ENCODE data around the gene BFSP2. TPM values are rescaled to one million over a fixed set of nuclear protein-coding genes. Genes with fewer than 3 reads are reported as not detected.

Gene BFSP2
- total RNA-seq, 1 donor from 2014 or later, result not detected

DNA sequence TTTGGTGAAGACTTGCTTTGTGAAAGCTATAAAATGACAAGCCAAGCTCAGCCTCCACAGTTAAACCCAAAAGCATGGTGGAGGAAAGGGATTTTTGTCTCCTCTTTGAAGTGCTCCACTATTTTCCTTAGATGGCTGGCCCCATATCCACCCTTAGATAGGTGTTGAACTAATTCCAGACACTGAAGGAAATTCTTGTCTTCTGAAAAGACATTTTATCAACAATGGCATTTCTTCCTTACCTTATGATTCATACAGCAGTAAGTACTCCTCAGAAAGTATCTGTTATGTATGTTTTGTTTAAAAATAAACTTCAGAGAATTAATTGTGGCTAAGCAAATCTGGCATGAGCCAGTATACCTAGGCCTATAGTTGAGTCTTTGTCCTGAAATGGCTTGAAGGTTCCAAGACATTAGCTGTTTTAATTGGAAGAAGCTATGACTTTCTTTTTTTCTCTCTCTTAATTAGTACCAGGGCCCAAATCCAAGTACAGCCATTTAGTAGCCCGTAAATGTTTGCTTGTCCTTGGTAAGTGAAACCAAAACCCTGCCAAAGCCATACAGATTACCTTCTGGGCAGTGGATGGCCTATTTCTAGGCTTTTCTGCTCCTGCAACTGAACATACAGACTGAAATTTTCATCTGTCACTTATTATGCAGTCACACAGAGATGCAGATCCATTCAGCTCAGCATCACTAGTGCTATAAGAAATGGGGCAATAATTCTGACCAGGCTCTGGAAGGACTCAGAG, 5.1 kb upstream of the BFSP2 start:
- no peak for DNase-seq (ENCODE audit: extremely low spot score, unreplicated experiment)
- Mint-ChIP-seq H3K36me3 (ENCODE audit: unreplicated experiment) (peaks cover 3% of the 10 kb centered on the region), H3K4me1 (ENCODE audit: unreplicated experiment) (no peaks in the 10 kb centered on the region), H3K4me3 (ENCODE audit: unreplicated experiment) (no peak overlapping the region), H3K27ac (ENCODE audit: unreplicated experiment) (no peak overlapping the region), H3K27me3 (ENCODE audit: unreplicated experiment) (no peaks in the 10 kb centered on the region), H3K9me3 (ENCODE audit: unreplicated experiment) (peaks cover 6% of the 10 kb centered on the region)
- no peak for TF ChIP-seq CTCF (IDR thresholded peaks at IDR 0.05)

DNA sequence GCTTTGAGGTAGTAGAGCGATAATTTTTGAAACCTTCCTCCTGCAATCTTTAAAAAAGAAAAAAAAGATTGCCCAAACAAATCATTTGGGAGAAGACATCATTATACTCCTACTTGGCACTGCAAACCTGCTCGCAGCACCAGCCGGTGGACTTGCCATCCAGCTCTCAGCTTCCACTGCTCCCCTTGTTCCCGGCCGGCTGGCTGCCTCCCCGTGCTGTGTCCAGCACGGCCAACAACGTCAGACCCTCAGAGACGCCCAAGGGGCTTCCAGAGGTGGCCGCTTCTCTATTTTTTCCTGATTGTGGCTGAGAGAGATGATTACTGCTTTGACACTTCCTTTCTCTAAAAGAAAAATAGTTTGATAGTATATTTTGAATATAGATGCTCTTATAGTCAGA, 3.0 kb upstream of the BFSP2 start:
- H3K4me3 Mint-ChIP-seq (ENCODE audit: unreplicated experiment), result no peak overlapping the region
- no peak for DNase-seq (ENCODE audit: extremely low spot score, unreplicated experiment)

GRCh38 chr3:133401374-133402135, 1.7 kb downstream of the BFSP2 start:
- Mint-ChIP-seq H3K27ac (ENCODE audit: unreplicated experiment) (peak overlapping the region; percentile 10), H3K36me3 (ENCODE audit: unreplicated experiment) (no peaks in the 10 kb centered on the region), H3K4me3 (ENCODE audit: unreplicated experiment) (no peak overlapping the region), H3K4me1 (ENCODE audit: unreplicated experiment) (peaks cover 35% of the 10 kb centered on the region), H3K9me3 (ENCODE audit: unreplicated experiment) (no peaks in the 10 kb centered on the region), H3K27me3 (ENCODE audit: unreplicated experiment) (no peaks in the 10 kb centered on the region)
- DNase-seq (ENCODE audit: extremely low spot score, unreplicated experiment), result no peak
- TF ChIP-seq CTCF (IDR thresholded peaks at IDR 0.05), result no peak

More for the DNA sequence above, 3.0 kb upstream of the BFSP2 start:
- Mint-ChIP-seq H3K36me3 (ENCODE audit: unreplicated experiment) (peaks cover 3% of the 10 kb centered on the region), H3K27ac (ENCODE audit: unreplicated experiment) (no peak overlapping the region), H3K9me3 (ENCODE audit: unreplicated experiment) (peaks cover 6% of the 10 kb centered on the region), H3K4me1 (ENCODE audit: unreplicated experiment) (peaks cover 6% of the 10 kb centered on the region), H3K27me3 (ENCODE audit: unreplicated experiment) (no peaks in the 10 kb centered on the region)
- TF ChIP-seq CTCF (IDR thresholded peaks at IDR 0.05), result no peak

DNA sequence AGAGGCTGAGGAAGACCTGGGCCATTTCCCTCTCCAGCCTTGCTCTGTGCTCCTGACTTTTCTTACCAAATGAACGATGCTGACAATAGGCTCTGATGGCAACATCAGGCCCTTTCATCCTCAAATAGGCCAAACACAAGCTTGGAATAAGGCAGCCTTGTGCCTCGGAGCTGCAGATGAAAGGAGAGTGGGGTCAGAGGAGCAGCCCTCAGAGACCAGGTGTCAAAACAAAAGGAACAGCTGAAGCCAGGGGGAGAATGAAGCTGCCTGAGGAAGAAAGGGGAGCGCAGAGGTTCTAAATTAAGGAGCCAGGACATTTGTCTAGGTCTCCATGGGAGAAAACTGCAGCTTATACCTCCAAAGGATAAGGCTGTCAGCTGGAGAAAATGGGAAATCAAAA, 5.1 kb downstream of the BFSP2 start:
- DNase-seq (ENCODE audit: extremely low spot score, unreplicated experiment), result no peak
- TF ChIP-seq CTCF (IDR thresholded peaks at IDR 0.05), result no peak
- no peaks in the 10 kb centered on the region for H3K36me3 Mint-ChIP-seq (ENCODE audit: unreplicated experiment)
- peak overlapping the region; percentile 5 for H3K27ac Mint-ChIP-seq (ENCODE audit: unreplicated experiment)
- peaks cover 67% of the 10 kb centered on the region for H3K4me1 Mint-ChIP-seq (ENCODE audit: unreplicated experiment)
- no peaks in the 10 kb centered on the region for H3K27me3 Mint-ChIP-seq (ENCODE audit: unreplicated experiment)
- no peaks in the 10 kb centered on the region for H3K9me3 Mint-ChIP-seq (ENCODE audit: unreplicated experiment)
- H3K4me3 Mint-ChIP-seq (ENCODE audit: unreplicated experiment), result no peak overlapping the region

- TF ChIP-seq CTCF (IDR thresholded peaks at IDR 0.05), result no peak
- Mint-ChIP-seq H3K9me3 (ENCODE audit: unreplicated experiment) (no peaks in the 10 kb centered on the region), H3K36me3 (ENCODE audit: unreplicated experiment) (no peaks in the 10 kb centered on the region), H3K27ac (ENCODE audit: unreplicated experiment) (peak overlapping the region; percentile 83), H3K27me3 (ENCODE audit: unreplicated experiment) (no peaks in the 10 kb centered on the region), H3K4me1 (ENCODE audit: unreplicated experiment) (peaks cover 66% of the 10 kb centered on the region), H3K4me3 (ENCODE audit: unreplicated experiment) (peak overlapping the region; percentile 2)
- no peak for DNase-seq (ENCODE audit: extremely low spot score, unreplicated experiment)
Observed at GRCh38 chr3:133408366-133408765, 8.5 kb downstream of the BFSP2 start.
